IMR-90 (cell line): Measurements from ENCODE around the gene AKAP6. TPM values are rescaled to one million over a fixed set of nuclear protein-coding genes. Genes with fewer than 3 reads are reported as not detected.
A peak's percentile ranks its signal among the peaks of the same experiment; 100 is the strongest.

Source experiments
- ATAC-seq: fragments of 200-7000 bp; cut with Tn5 transposase; 2 replicates; pipeline ENCODE4 v1.9.1; 2020; ENCODE audit warnings: low read depth, mild to moderate bottlenecking, moderate library complexity
- BruUV-seq: library from RNA; stranded (reverse); fragments of 400-500 nt; replicated peaks from 2 replicates; lab custom pipeline; 2021; lab: Mats Ljungman, UMichigan
- CTCF ChIA-PET: fragments of 300-600 bp; formaldehyde crosslinking; extraction: SDS; loops from one replicate; lab custom pipeline; 2021; ENCODE audit warnings: antibody characterized with exemption; lab: Yijun Ruan, JAX
- POLR2A ChIA-PET: fragments of 300-600 bp; sonication (Branson Sonifier 250); formaldehyde crosslinking; loops from one replicate; lab custom pipeline; 2022; ENCODE audit warnings: antibody characterized with exemption; ENCODE audit not compliant: unreplicated experiment; lab: Charles Lee
- DNase-seq: peaks from one replicate; pipeline ENCODE4 v3.0.0; 2013
- H2AFZ ChIP-seq: replicated peaks from 2 replicates; pipeline ENCODE3; 2013; ENCODE audit warnings: low read length, mild to moderate bottlenecking; ENCODE audit not compliant: poor library complexity
- H2AK5ac ChIP-seq: 2 replicates; pipeline ENCODE4 v1.6.1; 2013; ENCODE audit warnings: low read depth, low read length, inconsistent platforms
- H2AK9ac ChIP-seq: replicated peaks from 2 replicates; pipeline ENCODE3; 2013; ENCODE audit warnings: mild to moderate bottlenecking, low read depth, low read length, moderate library complexity; ENCODE audit not compliant: poor library complexity
- H2BK120ac ChIP-seq: 2 replicates; pipeline ENCODE4 v1.6.1; 2013; ENCODE audit warnings: low read depth, low read length, inconsistent platforms
- H2BK15ac ChIP-seq: 3 replicates; pipeline ENCODE4 v1.6.1; 2013; ENCODE audit warnings: low read depth, low read length, inconsistent platforms
- H2BK20ac ChIP-seq: 2 replicates; pipeline ENCODE4 v1.6.1; 2013; ENCODE audit warnings: low read depth, mild to moderate bottlenecking, inconsistent platforms, low read length, moderate library complexity
- H2BK5ac ChIP-seq: 2 replicates; pipeline ENCODE4 v1.6.1; 2013; ENCODE audit warnings: mild to moderate bottlenecking, low read depth, low read length, inconsistent platforms; ENCODE audit not compliant: poor library complexity, severe bottlenecking
- H3K14ac ChIP-seq: replicated peaks from 2 replicates; pipeline ENCODE4 v1.6.1; 2013; ENCODE audit warnings: low read depth, low read length, inconsistent platforms
- H3K18ac ChIP-seq: 2 replicates; pipeline ENCODE4 v1.6.1; 2013; ENCODE audit warnings: low read depth, low read length, control low read depth
- H3K23ac ChIP-seq: 2 replicates; pipeline ENCODE4 v1.6.1; 2013; ENCODE audit warnings: low read depth, low read length, inconsistent platforms
- H3K27ac ChIP-seq: 2 replicates; pipeline ENCODE4 v1.5.1; 2013; ENCODE audit warnings: mild to moderate bottlenecking, control low read depth, low read length; ENCODE audit not compliant: insufficient read depth
- H3K27me3 ChIP-seq: 2 replicates; pipeline ENCODE4 v1.6.1; 2013; ENCODE audit warnings: low read length; ENCODE audit not compliant: control insufficient read depth, insufficient read depth
- H3K36me3 ChIP-seq: 2 replicates; pipeline ENCODE4 v1.6.1; 2013; ENCODE audit warnings: low read length, mixed read lengths; ENCODE audit not compliant: control insufficient read depth, insufficient read depth
- H3K4ac ChIP-seq: 2 replicates; pipeline ENCODE4 v1.6.1; 2013; ENCODE audit warnings: low read depth, low read length, inconsistent platforms
- H3K4me1 ChIP-seq: 2 replicates; pipeline ENCODE4 v1.6.1; 2013; ENCODE audit warnings: low read length, mixed read lengths; ENCODE audit not compliant: control insufficient read depth, insufficient read depth
- H3K4me2 ChIP-seq: 2 replicates; pipeline ENCODE4 v1.6.1; 2013; ENCODE audit warnings: low read depth, mild to moderate bottlenecking, control low read depth, low read length, moderate library complexity
- H3K4me3 ChIP-seq: 2 replicates; pipeline ENCODE4 v1.5.1; 2013; ENCODE audit warnings: low read depth, mild to moderate bottlenecking, control low read depth, low read length, moderate library complexity; ENCODE audit not compliant: insufficient read depth
- H3K56ac ChIP-seq: 2 replicates; pipeline ENCODE4 v1.6.1; 2013; ENCODE audit warnings: low read length, inconsistent platforms; ENCODE audit not compliant: insufficient read depth; ENCODE audit errors: extremely low read depth
- H3K79me1 ChIP-seq, 2 experiments: 2 replicates each; pipeline ENCODE4 v1.6.1; 2013; ENCODE audit warnings: low read length in 2 of 2, inconsistent platforms in 1 of 2, low read depth in 1 of 2
- H3K9ac ChIP-seq: 2 replicates; pipeline ENCODE4 v1.6.1; 2013; ENCODE audit warnings: low read depth, low read length, control low read depth
- H3K9me1 ChIP-seq: 2 replicates; pipeline ENCODE4 v1.6.1; 2013; ENCODE audit warnings: low read length, inconsistent platforms; ENCODE audit not compliant: insufficient read depth
- H3K9me3 ChIP-seq: 2 replicates; pipeline ENCODE4 v1.6.1; 2013; ENCODE audit warnings: low read length; ENCODE audit not compliant: control insufficient read depth, insufficient read depth
- H4K20me1 ChIP-seq: 2 replicates; pipeline ENCODE4 v1.6.1; 2013; ENCODE audit warnings: low read length, inconsistent platforms; ENCODE audit not compliant: insufficient read depth
- H4K5ac ChIP-seq: 2 replicates; pipeline ENCODE4 v1.6.1; 2013; ENCODE audit warnings: mild to moderate bottlenecking, low read depth, low read length, control low read depth
- H4K8ac ChIP-seq, 2 experiments: 2 replicates each; pipeline ENCODE4 v1.6.1; 2013; ENCODE audit warnings: low read depth in 2 of 2, low read length in 2 of 2, control low read depth in 1 of 2, inconsistent platforms in 1 of 2
- H4K91ac ChIP-seq: 2 replicates; pipeline ENCODE4 v1.6.1; 2013; ENCODE audit warnings: low read depth, low read length, inconsistent platforms; ENCODE audit not compliant: insufficient read depth
- CEBPB ChIP-seq: IDR thresholded peaks from 2 replicates; pipeline ENCODE4 v1.6.1; 2012; ENCODE audit warnings: low read depth, low read length, improper control_type of control experiment
- CHD1 ChIP-seq: IDR thresholded peaks from 2 replicates; pipeline ENCODE4 v1.6.1; 2012; ENCODE audit warnings: low read depth, low read length, improper control_type of control experiment
- MAZ ChIP-seq: IDR thresholded peaks from 2 replicates; pipeline ENCODE4 v1.6.1; 2012; ENCODE audit warnings: low read depth, mild to moderate bottlenecking, low read length, improper control_type of control experiment, moderate library complexity, borderline replicate concordance
- NFE2L2 ChIP-seq: fragments of 150-350 bp; IDR thresholded peaks from 2 replicates; pipeline ENCODE4 v1.6.1; 2016; ENCODE audit warnings: low read depth, mild to moderate bottlenecking, low read length
- POLR2A ChIP-seq: IDR thresholded peaks from 2 replicates; pipeline ENCODE4 v1.6.1; 2012; ENCODE audit warnings: mild to moderate bottlenecking, low read depth, low read length
- RAD21 ChIP-seq: IDR thresholded peaks from 2 replicates; pipeline ENCODE4 v1.6.1; 2012; ENCODE audit warnings: low read length, improper control_type of control experiment
- RCOR1 ChIP-seq: IDR thresholded peaks from 2 replicates; pipeline ENCODE4 v1.6.1; 2012; ENCODE audit warnings: mild to moderate bottlenecking, low read length, improper control_type of control experiment; ENCODE audit not compliant: insufficient replicate concordance
- SMC3 ChIP-seq: fragments of 150-350 bp; IDR thresholded peaks from 2 replicates; pipeline ENCODE4 v1.6.1; 2016; ENCODE audit warnings: low read depth, mild to moderate bottlenecking, antibody characterized with exemption, low read length, moderate library complexity
- WGBS, 2 experiments: methylation state at CpG; one replicate each; pipeline versions ENCODE4 v1.1.5 to v1.1.7; 2013; ENCODE audit warnings: missing lambda C conversion rate in 2 of 2; ENCODE audit not compliant: insufficient read length in 1 of 2; ENCODE audit errors: extremely low coverage in 2 of 2; 5-methylcytosine and 5-hydroxymethylcytosine counted together
- dilution Hi-C: fragments of 300-500 bp; cut with HindIII; formaldehyde crosslinking; loops from one replicate; pipeline ENCODE4 v1.14.3; 2018; ENCODE audit warnings: low sequenced_read_pairs; ENCODE audit not compliant: unreplicated experiment
- in situ Hi-C: fragments of 300-500 bp; cut with MboI; formaldehyde crosslinking; loops from 3 replicates; pipeline ENCODE4 v1.14.3; 2019; ENCODE audit warnings: low sequenced_read_pairs, inconsistent platforms, mixed read lengths
- intact Hi-C: fragments of 100-400 bp; cut with micrococcal nuclease; formaldehyde crosslinking; loops from 2 replicates; pipeline ENCODE4 v1.10.0; 2022
- polyA plus RNA-seq, 3 experiments: library from polyadenylated mRNA; depleted of rRNA; stranded (reverse); fragments of >200 nt; gene quantifications; 2 replicates each; pipeline ENCODE4 v1.2.3, GENCODE V29; 2012; ENCODE audit warnings: low replicate concordance in 1 of 3
- total RNA-seq: library from RNA; depleted of rRNA; stranded (reverse); fragments of >200 nt; gene quantifications from 2 replicates; pipeline ENCODE4 v1.2.3, GENCODE V29; 2012
- TF ChIP-seq, protein P1 (sequence below): conservative IDR thresholded peaks from 2 replicates; pipeline ENCODE4 v1.5.1; 2012; ENCODE audit warnings: mild to moderate bottlenecking, low read depth, low read length, improper control_type of control experiment

AKAP6 gene
- total and polyA plus RNA-seq, 2 of the 4 experiments (the other 2 are of a cell fraction): 0.22 to 1.6 TPM

DNA sequence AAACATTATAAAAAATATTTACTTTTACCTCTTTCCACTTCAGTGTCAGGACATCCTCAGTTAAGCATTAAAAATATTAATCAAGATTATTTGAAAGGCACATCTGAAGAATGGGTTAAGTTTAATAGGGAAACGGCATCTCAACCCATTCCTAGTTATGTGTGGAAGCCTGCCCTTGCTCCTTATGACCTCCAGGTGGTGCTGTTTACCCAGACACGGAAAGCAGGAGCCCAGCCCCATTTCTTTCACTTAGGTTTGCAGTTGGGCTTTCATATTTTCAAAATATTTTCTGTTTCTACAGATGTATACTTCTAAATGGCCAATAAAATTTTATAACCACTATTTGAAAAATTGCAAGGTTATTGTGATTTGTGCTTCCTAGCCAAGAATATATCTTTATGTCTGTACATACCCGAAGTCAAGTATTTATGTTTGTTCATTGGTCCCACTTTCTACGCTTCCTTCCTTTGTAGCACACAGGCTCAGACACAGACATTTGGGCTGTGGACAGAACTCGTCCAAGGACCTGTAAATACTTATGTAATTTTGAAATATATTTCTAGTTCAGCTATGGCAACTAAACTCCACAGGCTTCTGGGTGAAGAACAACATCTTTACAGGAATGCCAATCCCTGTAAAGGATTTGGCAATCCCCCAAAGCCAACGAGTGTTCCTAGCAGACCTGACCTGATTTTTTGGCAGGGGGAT, 247.1 kb downstream of the AKAP6 start:
- intact Hi-C loops: loop anchor here (1.0 to 5.0 kb wide), 7 partner anchors 422 to 1749 kb away; no protein-coding TSS in a partner anchor
- Histone ChIP-seq H2BK20ac (no peak overlapping the region), H3K4me2 (no peak overlapping the region; the same call in 1 of the 2 replicates), H2AK9ac (no peak overlapping the region), H3K23ac (no peak overlapping the region), H2BK120ac (no peak overlapping the region), H4K5ac (no peak overlapping the region), H3K27ac (no peak overlapping the region), H3K9ac (no peak overlapping the region), H3K4me3 (no peak overlapping the region), H3K18ac (no peak overlapping the region), H3K36me3 (no peaks in the 10 kb centered on the region), H4K91ac (no peak overlapping the region), H3K4ac (no peak overlapping the region), H2AK5ac (no peak overlapping the region), H3K9me3 (no peaks in the 10 kb centered on the region), H4K8ac (no peak overlapping the region), H3K79me1 (no peaks in the 10 kb centered on the region), H3K14ac (no peak overlapping the region), H3K9me1 (no peaks in the 10 kb centered on the region), H3K56ac (no peak overlapping the region), H2BK5ac (no peak overlapping the region), H3K4me1 (no peaks in the 10 kb centered on the region), H4K20me1 (no peaks in the 10 kb centered on the region), H2BK15ac (no peak overlapping the region), H3K27me3 (peaks cover 18% of the 10 kb centered on the region), H2AFZ (no peak overlapping the region)
- BruUV-seq: no TSS peak
- DNase-seq (peak; percentile 59), ATAC-seq (peak; percentile 98)
- WGBS, 2 experiments: no CpG with 5 or more reads among the region's 6 CpGs
- dilution Hi-C loops: loop anchor here (25.0 kb wide), 1 partner anchor 1211 kb away; no protein-coding TSS in a partner anchor
- ChIA-PET CTCF (interaction anchor here (1.3 to 2.6 kb wide), 2 partner anchors 10 to 1217 kb away, joined by 3 to 8 read pairs; no protein-coding TSS in a partner anchor), POLR2A (interaction anchor here (0.6 kb wide), 1 partner anchor 763 kb away, joined by 3 read pairs; no protein-coding TSS in a partner anchor)
- in situ Hi-C loops: loop anchor here (5.0 to 25.0 kb wide), 3 partner anchors 429 to 1216 kb away; no protein-coding TSS in a partner anchor
- TF ChIP-seq CEBPB (no peak), MAZ (no peak), NFE2L2 (no peak), POLR2A (no peak), RCOR1 (no peak), CHD1 (no peak), SMC3 (peak; percentile 92), RAD21 (peak; percentile 96)
- TF ChIP-seq, protein P1, sequence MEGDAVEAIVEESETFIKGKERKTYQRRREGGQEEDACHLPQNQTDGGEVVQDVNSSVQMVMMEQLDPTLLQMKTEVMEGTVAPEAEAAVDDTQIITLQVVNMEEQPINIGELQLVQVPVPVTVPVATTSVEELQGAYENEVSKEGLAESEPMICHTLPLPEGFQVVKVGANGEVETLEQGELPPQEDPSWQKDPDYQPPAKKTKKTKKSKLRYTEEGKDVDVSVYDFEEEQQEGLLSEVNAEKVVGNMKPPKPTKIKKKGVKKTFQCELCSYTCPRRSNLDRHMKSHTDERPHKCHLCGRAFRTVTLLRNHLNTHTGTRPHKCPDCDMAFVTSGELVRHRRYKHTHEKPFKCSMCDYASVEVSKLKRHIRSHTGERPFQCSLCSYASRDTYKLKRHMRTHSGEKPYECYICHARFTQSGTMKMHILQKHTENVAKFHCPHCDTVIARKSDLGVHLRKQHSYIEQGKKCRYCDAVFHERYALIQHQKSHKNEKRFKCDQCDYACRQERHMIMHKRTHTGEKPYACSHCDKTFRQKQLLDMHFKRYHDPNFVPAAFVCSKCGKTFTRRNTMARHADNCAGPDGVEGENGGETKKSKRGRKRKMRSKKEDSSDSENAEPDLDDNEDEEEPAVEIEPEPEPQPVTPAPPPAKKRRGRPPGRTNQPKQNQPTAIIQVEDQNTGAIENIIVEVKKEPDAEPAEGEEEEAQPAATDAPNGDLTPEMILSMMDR: peak; percentile 97
